Ovary (tissue), 9 donors: Measurements from ENCODE around the gene GRIK4. TPM values are rescaled to one million over a fixed set of nuclear protein-coding genes. Genes with fewer than 3 reads are reported as not detected.

Experiments
- DNase-seq, 5 donors: peaks; one replicate each; pipeline ENCODE4 v3.0.0-alpha.2; 2019 to 2020
- H3K27ac ChIP-seq, 2 donors: fragments of 200-600 bp; one replicate each; pipeline versions ENCODE4 v1.5.1 to v1.8.0; 2019 to 2022
- H3K27me3 ChIP-seq: fragments of 200-600 bp; one replicate; pipeline ENCODE4 v1.8.0; 2022
- H3K36me3 ChIP-seq: fragments of 200-600 bp; sonication (generic); one replicate; pipeline ENCODE4 v1.5.1; 2019
- H3K4me1 ChIP-seq: one replicate; pipeline ENCODE4 v1.8.1; 2013; ENCODE audit warnings: mild to moderate bottlenecking, moderate library complexity; ENCODE audit not compliant: insufficient read depth
- H3K4me3 ChIP-seq: fragments of 200-600 bp; sonication (generic); one replicate; pipeline ENCODE4 v1.5.1; 2017
- H3K9me3 ChIP-seq, 2 donors: fragments of 200-600 bp in 1 of 2; sonication (generic) in 1 of 2; one replicate each; pipeline versions ENCODE4 v1.5.1 to v1.8.1; 2013 to 2019; ENCODE audit warnings: mild to moderate bottlenecking in 1 of 2, moderate library complexity in 1 of 2
- EP300 ChIP-seq: sonication (generic); formaldehyde crosslinking; IDR thresholded peaks from one replicate; pipeline ENCODE4 v1.6.1; 2017; ENCODE audit warnings: antibody characterized with exemption
- POLR2A ChIP-seq: fragments of 450-650 bp; IDR thresholded peaks from one replicate; pipeline ENCODE4 v1.6.1; 2017; ENCODE audit warnings: antibody characterized with exemption, mild to moderate bottlenecking, moderate library complexity
- WGBS, 3 donors: extraction: QIAGEN DNeasy Blood & Tissue Kit in 1 of 3; methylation state at CpG; one replicate each; pipeline versions ENCODE4 v1.1.5 to v1.1.7; 2013 to 2017; 5-methylcytosine and 5-hydroxymethylcytosine counted together
- intact Hi-C, 4 donors: fragments of 100-400 bp; cut with DNase I; formaldehyde crosslinking; loops; one replicate each; pipeline versions ENCODE4 v1.11.0 to v1.15.1; 2022 to 2023
- polyA plus RNA-seq, 2 donors: library from polyadenylated mRNA; stranded (reverse); fragments of 200-250 nt in 1 of 2; fragments of 350-450 nt in 1 of 2; fragmentation: Illumina TruSeq in 1 of 2; extraction: RNeasy Lipid Tissue Mini Kit (QIAGEN cat#74804) in 1 of 2; gene quantifications; one replicate each; pipeline ENCODE4 v1.2.3, GENCODE V29; 2013 to 2014
- total RNA-seq, 7 donors: library from RNA; depleted of rRNA in 2 of 7; stranded (reverse); fragments of >200 nt in 2 of 7; fragmentation: NEBNext Ultra II Directional in 3 of 7; extraction: Animal tissue kit (Norgen Biotek cat#: 25700) in 3 of 7; gene quantifications; one replicate each; pipeline versions ENCODE4 v1.1.0 to v1.2.4, GENCODE V29; 2016 to 2023
- TF ChIP-seq, protein P1 (sequence below), 3 donors: fragments of 450-650 bp in 2 of 3; fragments of 200-600 bp in 1 of 3; IDR thresholded peaks; one replicate each; pipeline versions ENCODE4 v1.5.1 to v1.8.0; 2016 to 2022; ENCODE audit warnings: antibody characterized with exemption in 3 of 3, mild to moderate bottlenecking in 1 of 3
- donor health status: DM: no; HTN: no; CAD: no; lungs with moderate emphysema.
- donor health status: DM: no; HTN: no; CAD: no.
- donor health status: Bipolar disorder and iron deficiency.
- donor health status: DM: yes; HTN: yes; CAD: no.
- donor health status: DM: no; HTN: no; CAD: no.
- donor health status: DM: yes; HTN: yes; CAD: no.

The GRIK4 gene
- total and polyA plus RNA-seq, 9 donors = 1.3 to 13.4 (median 2.3) TPM

DNA sequence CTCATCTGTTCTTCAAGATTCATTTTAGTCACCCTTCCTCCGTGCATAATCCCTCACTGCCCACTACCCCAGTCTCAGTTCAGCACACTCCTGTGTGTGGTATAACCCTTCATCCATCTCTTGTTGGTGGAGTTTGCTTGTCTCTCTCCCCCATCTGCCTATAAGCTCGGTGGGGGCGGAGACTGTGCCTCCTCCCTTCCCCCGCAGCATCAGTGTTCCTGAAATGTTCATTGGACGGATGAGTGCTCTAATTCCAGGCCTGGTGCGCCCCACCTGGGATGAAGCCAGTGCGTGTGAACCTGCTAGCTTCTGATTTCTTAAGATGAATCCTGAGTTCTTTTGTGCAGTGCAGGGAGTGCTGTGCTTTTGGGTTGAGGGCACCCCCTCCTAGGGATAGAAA lies 100.0 kb downstream of the GRIK4 start:
- Histone ChIP-seq H3K36me3 (no peaks in the 10 kb centered on the region), H3K4me1 (peaks cover 20% of the 10 kb centered on the region), H3K9me3 (no peaks in the 10 kb centered on the region), H3K4me3 (no peak overlapping the region), H3K27me3 (no peaks in the 10 kb centered on the region), H3K27ac (no peak overlapping the region)
- intact Hi-C loops = no loop called here
- WGBS, 3 donors = 84 to 88% (median 88%) methylated on average over 7 of the region's 7 CpGs
- TF ChIP-seq POLR2A = no peak
- TF ChIP-seq, protein P1, sequence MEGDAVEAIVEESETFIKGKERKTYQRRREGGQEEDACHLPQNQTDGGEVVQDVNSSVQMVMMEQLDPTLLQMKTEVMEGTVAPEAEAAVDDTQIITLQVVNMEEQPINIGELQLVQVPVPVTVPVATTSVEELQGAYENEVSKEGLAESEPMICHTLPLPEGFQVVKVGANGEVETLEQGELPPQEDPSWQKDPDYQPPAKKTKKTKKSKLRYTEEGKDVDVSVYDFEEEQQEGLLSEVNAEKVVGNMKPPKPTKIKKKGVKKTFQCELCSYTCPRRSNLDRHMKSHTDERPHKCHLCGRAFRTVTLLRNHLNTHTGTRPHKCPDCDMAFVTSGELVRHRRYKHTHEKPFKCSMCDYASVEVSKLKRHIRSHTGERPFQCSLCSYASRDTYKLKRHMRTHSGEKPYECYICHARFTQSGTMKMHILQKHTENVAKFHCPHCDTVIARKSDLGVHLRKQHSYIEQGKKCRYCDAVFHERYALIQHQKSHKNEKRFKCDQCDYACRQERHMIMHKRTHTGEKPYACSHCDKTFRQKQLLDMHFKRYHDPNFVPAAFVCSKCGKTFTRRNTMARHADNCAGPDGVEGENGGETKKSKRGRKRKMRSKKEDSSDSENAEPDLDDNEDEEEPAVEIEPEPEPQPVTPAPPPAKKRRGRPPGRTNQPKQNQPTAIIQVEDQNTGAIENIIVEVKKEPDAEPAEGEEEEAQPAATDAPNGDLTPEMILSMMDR (IDR thresholded peaks at IDR 0.05) = no peak
- TF ChIP-seq EP300 = no peak
- DNase-seq = no peak

DNA sequence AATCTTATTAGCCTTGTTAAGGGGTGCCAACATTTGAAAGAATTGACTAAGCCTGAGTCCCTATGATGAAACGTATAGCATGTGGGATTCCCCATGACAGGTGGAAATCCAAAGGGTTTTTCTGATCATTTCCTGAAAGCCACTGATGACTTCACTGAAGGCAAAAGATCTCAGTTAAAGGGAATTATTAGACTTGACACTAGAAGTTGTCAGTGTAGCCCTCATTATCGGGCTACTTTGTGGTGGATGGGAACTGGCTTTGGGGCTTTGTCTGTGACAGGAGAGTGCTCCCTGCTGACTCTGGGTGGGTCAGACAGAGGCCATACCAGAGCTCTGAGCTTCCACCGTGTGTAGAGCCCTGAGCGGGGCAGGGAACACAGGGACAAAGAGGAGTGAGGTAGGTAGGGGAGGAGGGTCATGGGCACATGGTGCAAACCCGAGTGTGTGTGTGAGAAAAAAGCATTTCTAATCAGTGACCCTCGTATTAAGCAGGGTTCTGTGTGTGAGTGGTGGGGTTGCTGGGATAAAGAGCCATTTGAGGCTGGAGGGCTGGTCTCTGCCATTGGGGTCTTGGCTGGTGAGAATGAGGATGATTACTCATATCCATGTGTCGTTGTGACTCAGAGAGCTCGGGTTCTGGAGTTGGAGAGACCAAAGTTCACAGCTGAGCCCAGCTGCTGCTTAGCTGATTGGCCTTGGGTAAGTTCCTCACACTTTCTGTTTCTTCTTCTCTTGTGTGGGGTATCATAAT lies 101.1 kb downstream of the GRIK4 start:
- intact Hi-C loops = no loop called here
- Histone ChIP-seq H3K9me3 (no peaks in the 10 kb centered on the region), H3K36me3 (no peaks in the 10 kb centered on the region), H3K27ac (no peak overlapping the region), H3K4me1 (peaks cover 20% of the 10 kb centered on the region), H3K27me3 (no peaks in the 10 kb centered on the region), H3K4me3 (no peak overlapping the region)
- 43 to 57% (median 44%) methylated on average over 8 of the region's 8 CpGs for WGBS, 3 donors
- TF ChIP-seq EP300 (no peak), POLR2A (no peak)
- peak in 3 of 5 donors; percentile 33 to 51 (median 35) for DNase-seq

DNA sequence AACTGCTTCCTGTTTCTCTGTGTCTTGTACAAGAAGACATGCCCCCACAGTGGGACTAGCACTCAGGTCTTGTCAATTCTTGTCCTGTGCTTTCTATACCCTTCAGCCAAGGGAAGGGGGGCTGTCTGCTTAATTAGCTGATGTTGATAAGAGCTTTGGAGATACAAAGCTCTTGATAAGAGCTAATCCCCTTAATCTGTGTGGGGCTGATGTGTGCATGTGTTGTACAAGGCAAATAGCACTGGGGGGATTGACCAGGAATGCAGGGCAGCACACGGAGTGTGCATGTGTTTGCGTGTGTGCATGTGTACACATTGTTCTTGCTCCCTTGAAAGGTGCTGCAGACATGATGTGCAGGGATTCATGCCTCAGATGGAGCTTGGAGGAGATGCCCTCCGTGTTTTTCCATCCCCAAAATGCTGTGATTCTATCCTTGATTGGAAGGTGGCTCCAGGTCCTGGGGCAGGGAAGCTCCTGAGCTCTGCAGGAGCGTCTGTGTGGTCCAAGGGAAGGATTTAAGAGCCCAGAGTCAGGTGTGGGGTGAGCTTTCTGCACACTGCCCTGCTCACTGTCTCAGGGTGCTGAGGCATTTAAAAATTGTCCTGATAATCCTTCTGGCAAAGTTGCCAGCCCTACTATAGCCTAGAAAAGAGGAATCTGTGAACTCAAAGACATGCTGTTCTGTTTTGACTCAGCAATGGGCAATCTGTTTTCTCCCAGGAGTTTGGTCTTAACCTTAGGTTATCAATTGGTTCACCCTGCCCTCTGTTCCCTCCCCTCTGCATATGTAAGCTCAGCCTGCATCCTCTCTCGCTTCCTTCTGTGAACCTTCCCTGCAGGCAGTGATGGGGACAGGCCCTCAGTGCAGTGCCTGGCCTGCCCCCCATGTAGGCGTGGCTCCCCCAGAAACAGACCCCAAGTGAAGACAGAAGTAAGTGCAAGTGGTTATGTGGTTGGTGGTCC lies 102.0 kb downstream of the GRIK4 start:
- TF ChIP-seq EP300 (no peak), POLR2A (no peak)
- TF ChIP-seq, protein P1 (IDR thresholded peaks at IDR 0.05) = no peak
- intact Hi-C loops = no loop called here
- Histone ChIP-seq H3K27me3 (no peaks in the 10 kb centered on the region), H3K4me1 (peaks cover 17% of the 10 kb centered on the region), H3K36me3 (no peaks in the 10 kb centered on the region), H3K4me3 (no peak overlapping the region), H3K9me3 (no peaks in the 10 kb centered on the region), H3K27ac (no peak overlapping the region)
- DNase-seq = no peak
- 28 to 63% (median 52%) methylated on average over 6 of the region's 6 CpGs for WGBS, 3 donors

DNA sequence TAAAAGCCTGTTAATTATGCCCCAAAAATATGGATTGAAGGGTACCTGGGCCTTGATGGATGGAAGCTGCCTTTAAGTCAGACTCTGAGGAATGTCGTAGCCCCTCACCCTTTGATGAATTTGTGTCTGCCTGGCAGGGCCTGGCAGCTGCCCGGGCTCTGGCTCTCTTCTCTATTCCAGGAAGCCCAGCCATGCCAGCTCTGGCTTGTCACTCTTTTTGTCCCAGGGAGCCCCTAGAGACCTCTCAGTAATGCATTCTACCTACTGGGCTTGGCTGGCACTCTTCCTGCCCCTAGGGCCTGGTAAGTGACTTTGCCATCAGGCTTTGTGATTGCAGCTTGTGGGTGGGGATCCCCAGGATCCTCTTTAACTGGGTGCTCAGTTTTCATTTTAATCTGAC lies 103.8 kb downstream of the GRIK4 start:
- no peak overlapping the region for H3K4me3 ChIP-seq
- WGBS, 3 donors = 47 to 63% (median 59%) methylated on average over 2 of the region's 2 CpGs
- peaks cover 14% of the 10 kb centered on the region for H3K4me1 ChIP-seq
- H3K36me3 ChIP-seq = no peaks in the 10 kb centered on the region
- intact Hi-C loops = no loop called here
- DNase-seq = no peak
- H3K27me3 ChIP-seq = no peaks in the 10 kb centered on the region
- no peak overlapping the region for H3K27ac ChIP-seq
- TF ChIP-seq EP300 (no peak), POLR2A (no peak)
- TF ChIP-seq, protein P1 (IDR thresholded peaks at IDR 0.05) = no peak
- H3K9me3 ChIP-seq = no peaks in the 10 kb centered on the region
